ENCODE data around the gene TMOD2.
A peak's percentile ranks its signal among the peaks of the same experiment; 100 is the strongest.

TMOD2 gene

DNA sequence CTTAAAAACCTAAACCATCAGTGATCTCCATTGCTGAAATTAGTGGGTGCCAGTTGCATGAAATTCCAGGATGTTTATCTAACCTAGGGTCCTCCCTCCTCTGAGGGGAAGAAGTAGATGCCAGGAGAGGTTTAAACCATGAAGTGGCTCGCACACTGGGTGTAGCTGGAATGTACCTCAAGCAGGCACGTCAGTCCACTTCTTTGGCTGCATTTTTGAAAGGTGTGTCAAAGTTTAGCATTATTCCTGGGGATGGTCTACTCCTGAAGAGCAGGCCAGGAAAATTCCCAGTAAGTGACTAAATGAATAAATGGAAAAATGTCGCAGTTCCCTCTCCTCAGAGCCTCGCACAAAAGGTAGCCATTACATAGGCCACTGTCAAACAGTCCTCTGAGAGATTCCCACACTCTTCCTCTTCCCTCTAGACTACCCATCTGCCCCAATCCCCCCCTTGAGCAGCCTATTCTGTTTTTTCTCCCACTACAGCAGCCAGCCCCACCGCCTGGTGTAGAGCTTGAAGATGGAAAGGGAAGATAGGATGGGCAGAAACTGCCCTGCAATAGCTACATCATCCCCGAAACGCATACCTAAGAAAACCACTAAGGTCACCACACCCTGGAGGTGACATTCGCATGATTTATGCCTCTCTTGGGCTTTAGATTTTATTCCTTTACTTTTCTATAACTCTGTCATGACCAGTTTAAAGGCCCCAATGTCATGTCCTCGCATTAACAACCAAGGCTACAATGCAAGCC is 77.4 kb downstream of the TMOD2 start:
- DNase-seq = no peak

DNA sequence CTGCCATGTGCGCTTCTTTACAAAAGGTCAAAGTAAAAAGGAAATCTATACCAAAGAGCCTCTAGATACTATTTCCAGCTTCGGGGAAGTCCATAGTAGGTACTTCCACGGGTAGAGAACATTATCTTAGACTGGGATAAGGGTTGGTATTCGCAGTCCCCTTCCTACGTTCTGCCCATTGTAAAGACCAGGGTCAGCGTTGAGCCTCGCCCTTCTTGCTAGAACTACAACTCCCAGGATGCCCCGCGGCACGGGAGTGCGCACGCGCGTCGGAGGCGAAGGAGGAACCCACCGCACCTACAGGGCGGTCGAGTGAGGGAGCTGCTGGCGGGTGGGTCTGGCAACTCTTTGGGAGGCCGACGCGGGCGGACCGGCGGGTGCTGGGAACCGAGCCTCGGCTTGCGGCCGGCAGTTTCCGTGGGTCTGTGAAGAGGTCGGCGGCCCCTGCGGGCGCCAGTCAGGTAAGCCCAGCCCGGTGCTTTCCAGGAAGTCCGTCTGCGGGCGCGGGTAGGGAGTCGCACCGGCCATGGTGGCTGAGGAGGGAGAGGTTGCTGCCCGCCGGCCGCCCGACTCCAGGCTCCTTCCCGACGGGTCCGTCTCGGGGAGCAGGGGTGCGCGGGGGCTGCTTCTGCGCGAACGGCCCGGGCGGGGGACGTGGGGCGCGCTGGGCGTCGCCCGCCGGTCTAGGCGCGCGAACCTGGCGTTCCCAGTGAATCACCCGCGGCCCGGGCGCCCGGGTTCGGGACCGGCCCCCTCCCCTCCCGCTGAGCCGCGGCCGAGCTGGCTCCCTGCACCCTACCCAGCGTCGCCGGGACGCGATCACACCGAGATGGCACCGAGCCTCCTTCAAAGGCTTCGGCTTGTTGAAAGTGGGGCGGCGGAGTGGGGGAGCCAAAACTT is 78.2 kb downstream of the TMOD2 start, which contains the start of gene TMOD3:
Gene TMOD3 (plus strand): TSS at position 278 of the 900 bp plus-strand sequence. CDS start 33,232 bp downstream, outside the sequence.
- peak; percentile 90 for DNase-seq

DNA sequence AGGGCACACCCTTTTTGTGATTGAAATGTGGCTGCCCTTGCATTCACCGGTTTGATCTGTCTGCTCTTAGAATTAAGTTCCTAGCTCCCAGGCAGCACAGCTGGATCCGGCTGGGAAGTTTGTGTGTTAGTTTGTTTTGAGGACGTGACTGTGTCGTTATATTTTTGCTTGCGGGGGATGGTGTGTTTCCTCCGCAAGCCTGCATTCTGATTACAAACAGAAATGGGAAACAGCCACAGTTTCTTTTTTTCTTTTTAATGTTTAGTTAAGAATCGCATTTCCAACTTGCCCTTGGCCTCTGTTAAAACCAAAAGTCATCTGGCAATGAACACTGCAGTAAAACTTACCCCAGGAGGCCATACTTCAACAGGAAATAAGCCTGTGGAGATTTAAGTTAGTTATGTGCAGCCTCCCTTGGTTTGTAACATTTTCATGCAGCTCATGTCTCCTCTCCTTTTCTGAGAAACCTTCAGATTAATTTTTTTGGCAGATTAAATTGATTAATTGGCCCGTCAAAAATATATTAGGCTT is 78.9 kb downstream of the TMOD2 start:
- no peak for DNase-seq

DNA sequence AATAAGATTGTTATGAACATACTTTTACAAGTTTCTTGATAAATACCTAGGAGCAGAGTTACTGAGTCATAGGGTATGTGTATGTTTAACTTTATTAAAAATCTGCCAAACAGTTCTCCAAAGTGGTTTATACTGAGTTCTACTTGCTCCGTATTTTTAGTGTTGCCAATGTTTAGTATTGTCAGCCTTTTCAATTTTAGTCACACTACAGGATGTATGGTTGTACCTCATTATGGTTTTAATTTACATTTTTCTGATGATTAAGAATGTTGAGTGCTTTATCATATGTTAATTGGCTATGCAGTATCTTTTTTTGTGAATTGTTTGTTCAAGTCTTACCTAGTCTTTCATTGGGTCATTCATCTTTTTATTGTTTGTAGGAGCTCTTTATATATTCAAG is 82.4 kb downstream of the TMOD2 start:
- no peak for DNase-seq

DNA sequence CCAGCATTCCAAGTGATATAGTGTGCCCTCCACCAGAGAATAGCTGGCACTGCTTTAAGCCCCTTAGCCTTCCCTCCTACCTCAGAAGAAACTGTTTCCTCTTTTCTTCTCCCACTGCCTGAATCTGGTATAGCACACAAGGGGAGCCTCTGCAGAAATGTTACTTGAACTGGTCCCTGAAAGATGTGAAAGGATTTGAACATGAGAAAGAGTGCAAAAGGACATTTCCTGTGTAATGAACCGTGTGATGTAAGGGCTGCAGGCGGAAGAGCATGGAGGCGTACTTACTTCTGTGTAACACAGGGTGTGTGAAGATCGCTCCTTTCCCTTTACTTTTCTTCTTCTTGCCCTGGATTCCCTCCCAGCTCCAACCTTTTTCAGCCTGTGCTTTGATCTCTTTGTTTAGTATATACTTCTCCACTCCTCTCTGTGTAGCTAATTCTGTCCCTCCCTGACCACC is 86.4 kb downstream of the TMOD2 start:
- DNase-seq = peak; percentile 16

DNA sequence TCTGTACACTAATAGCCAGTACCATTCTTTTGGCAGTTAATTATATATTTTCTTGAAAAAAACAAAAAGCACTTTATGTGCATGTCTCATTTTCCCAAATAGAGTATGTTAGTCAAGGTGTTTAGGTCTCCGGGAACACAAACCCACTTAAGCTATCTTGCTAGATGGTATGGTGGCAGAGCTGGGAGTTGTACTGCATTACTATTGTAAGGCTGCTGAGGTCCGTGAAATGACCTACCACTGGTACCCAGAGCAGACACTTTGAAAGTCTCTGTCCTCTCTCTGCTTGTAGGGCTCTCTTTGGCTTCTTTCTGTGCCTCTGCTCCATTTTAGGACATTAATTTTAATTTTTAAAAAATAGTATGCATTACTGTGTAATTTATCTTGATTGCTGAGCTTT is 86.9 kb downstream of the TMOD2 start:
- DNase-seq = no peak

DNA sequence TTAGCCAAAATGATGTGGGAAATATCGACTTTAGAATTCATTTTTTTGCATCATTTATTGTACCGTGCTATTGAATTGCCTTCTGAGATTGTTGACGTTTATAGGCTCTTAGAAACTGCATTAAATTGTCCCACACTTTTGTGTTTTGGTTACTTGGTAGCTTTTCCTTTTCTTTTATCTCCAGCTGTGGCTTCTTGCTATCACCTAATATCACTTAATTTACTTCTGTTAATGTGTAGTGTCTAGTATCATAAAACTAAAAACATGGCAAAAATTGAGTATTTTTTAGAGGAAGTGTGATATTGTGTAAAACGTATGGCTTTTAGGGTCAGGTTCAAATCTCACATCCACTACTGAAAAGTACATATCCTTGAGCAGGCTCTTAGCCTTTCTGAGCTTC is 89.3 kb downstream of the TMOD2 start:
- DNase-seq = no peak

DNA sequence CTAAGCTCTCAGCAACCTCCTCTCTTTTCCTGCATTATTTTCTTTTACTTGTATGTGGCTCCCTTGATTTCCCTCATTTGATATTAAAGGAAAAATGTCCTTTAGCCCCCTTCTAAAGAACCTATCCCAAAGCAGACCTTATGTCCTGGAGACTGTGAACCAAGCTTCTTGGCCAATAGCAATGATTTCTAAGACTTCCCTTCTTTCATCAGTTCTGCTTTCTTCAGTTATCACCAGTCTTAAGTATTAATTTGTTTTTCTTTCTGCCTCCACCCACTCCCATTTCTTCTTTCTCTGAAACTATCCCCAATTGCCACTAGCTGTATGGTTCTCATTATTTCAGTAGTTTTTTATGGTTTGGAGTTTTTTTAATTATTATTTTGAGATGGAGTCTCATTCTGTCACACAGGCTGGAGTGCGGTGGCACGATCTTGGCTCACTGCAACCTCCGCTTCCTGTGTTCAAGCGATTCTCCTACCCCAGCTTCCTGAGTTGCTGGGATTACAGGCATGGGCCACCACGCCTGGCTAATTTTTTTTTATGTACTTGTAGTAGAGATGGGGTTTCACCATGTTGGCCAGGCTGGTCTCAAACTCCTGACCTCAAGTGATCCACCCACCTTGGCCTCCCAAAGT is 90.1 kb downstream of the TMOD2 start:
- no peak for DNase-seq

DNA sequence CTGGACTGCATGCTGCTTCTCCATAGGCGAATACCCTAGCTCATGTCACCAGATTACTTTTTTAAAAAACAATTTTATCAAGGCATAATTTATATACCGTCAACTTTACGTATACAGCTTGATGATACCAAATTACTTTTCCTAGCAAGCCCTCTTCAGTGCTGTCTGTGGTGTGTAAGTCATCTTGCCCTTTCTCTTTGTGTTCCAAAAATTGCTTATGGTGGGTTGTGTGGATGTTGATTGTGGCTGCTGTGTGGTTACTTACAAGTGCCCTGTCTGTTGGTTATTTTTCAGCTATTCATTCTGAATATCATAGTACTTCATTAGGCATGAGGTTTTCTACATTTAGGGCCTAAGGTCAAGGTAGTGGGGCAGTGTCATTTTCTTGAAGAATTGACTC is 90.9 kb downstream of the TMOD2 start:
- DNase-seq = no peak

DNA sequence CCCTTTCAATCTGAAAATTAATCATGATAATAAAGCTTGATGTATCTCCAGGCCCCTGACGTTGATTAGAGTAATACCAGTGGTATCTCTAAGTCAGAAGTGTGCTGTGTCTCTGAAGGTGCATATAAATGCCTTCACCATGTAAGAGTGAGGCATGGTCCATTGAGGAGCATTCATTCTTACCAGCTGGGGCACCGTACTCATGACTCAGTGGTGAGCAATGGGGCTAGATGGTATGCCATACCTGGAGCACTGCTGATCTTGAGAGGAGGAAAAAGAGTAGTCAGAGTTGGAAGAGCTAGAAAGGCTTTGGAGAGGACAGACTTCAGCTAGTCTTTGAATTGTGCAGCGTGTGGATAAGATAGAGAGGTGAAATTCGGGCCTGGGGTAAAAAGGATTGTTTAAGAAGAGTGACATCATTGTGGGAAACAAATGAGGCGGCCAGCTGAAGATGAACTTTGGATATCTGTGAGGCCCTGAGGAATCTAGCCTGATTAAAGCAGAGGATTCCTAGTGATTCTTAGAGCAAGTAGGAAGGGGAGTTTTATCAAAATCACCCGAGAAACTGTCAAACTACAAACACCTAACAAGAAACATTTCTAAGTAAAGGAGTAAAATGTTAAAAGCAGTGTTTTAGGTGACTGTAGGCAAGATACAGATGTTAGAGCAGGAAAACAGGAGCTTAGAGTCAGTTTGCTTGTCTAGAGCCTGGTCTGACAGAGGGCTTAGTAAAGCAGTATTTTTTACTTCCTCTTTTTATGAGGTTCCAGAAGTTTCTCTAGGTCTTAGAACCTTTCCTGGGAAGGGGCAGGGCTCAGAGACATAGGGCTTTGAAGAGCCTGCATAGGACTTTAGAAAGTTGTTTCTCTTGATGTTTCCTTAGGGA is 91.7 kb downstream of the TMOD2 start:
- no peak for DNase-seq

DNA sequence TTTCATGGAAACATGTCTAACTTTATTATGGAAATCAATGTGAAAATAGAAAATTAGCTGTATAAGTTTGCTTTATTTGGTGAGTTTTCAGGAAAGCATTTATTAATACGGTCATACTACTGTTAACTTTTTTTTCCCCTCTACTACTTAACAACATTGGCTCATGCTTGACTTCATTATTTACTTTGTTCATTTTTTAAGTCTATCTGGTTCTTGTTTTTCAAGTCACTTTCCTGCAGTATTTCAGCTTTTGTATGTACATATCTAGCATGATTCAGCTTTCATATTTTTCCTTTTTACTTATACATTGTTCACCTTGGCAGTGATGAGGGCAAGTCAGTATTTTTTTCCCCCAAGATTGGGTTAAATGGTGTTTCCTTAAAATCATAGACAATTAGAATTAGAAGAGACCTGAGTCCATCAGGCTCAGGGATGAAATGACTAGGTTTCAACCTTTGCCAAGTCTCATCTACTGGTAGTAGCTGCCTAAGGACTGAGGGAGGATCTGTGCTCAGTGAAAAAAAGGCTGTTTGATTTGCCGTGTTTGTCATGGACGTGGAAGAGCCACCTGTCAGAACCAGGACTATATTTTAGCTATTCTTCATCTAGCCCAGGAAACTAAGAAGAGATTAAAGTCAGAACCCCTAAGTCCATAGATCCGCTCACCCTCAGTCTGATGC is 93.5 kb downstream of the TMOD2 start:
- no peak for DNase-seq

DNA sequence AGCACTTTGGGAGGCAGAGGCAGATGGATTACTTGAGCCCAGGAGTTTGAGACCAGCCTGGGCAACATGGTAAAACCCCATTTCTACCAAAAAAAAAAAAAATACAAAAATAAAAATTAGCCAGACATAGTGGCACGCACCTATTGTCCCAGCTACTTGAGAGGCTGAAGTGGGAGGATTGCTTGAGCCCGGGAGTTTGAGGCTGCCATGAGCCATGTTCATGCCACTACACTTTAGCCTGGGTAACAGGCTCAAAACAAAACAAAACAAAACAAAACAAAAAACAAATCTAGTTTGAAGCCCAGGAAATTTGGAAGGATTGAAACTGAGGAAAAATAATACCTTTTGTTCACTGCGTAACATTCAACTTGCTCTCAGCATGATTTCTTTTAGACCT is 94.7 kb downstream of the TMOD2 start:
- no peak for DNase-seq

DNA sequence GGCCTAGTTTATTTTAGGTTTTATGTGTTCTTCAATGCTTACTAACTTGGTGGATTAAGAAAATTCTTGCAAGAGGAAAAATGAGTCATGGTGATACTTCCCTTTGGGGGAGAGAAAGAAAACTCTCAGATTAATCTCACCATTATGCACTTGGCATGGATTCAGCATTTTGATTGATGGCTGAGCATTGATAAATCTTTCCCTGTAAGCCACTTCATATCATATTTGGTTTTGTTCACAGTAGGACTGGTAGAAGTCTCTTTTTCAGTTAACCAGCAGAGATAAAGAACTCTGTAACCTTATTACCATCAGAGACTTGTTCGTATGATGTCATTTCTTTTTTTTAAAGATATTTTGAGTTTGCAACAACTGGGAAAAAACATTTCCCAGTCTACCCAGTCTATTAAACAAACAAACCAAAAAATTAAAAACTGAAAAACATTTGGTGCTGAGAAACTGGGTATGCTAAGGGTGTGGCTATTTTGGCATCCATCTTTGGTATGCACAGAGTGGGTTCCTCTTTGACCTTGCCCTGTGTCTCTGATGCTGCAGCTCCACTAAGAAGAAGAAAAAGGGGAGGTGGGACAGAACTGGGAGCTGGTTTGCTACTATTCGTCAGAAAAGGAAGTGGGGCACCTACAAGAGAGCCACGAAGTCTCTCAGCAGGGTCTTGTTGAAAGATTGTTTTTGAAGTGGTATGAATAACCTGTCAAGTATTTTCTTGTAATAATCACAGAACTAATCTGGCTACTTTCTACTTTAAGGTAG is 95.2 kb downstream of the TMOD2 start:
- DNase-seq = no peak

DNA sequence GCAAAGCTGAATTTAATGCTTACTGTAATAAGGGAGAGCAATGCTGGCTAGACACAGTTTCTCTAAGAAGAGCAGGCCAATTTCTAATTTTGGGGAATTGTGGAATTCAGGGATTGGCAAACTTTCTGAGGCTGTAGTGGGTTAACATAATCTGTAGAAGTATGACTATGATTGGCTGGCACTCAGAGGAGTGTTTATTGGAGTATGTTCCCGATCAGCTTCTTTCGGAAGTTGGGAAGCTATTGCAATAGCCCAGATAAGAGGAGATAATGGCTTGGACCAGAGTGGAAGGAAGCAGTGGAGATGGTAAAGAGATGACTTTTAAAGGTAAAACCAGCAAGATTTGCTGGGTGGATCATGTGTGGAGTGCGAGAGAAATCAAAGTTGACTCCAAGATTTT is 97.4 kb downstream of the TMOD2 start:
- no peak for DNase-seq

DNA sequence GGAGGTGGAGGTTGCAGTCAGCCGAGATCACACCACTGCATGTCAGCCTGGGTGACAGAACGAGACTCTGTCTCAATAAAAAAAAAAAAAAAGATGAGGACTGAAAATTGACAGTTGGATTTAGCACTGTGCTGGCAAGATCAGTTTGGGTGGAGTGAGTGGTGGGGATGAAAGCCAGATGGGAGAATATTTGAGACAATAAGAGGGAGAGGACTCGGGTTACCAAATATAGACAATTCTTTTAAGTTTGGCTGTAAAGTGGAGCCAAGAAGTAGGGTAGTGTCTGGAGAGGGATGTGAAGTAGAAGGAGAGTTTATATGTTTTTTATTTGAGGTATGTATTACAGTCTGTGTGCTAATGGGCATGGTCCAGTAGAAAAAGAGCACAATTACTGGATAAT is 98.5 kb downstream of the TMOD2 start:
- no peak for DNase-seq

DNA sequence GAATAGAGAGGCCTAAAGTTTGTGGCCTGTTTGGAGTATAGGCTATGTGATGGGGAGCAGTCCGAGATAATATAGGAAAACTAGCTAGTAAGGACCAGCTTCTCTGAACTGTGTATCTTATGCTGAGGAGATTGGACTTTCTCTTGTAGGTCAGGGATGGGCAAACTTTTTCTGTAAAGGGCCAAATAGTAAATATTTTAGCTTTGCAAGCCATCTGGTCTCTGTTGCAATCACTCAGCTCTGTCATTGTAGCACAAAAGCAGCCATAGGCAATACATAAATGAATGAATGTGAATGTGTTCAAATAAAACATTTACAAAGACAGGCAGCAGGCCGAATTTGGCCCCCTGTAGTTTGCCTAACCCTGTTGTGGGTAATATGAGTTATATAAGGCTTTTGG is 102.6 kb downstream of the TMOD2 start:
- DNase-seq = no peak

DNA sequence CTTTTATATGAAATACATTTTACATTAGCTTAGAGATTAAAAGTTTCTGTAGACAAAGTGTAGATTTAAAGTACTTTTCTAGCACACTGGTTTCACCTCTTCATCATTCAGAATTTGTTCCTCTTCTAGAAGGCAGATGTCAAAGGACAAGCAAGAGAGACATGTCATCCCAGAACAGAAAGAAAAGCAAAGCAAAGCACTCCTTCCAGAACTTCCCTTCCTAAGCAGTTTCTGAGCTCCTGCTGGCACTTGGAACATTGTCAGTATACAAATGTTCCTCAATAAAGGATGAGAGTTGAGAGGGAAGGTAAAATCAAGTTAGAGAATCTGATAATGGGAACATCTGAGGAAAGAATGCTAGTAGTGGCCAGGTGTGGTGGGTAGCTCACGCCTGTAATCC is 104.2 kb downstream of the TMOD2 start:
- no peak for DNase-seq

DNA sequence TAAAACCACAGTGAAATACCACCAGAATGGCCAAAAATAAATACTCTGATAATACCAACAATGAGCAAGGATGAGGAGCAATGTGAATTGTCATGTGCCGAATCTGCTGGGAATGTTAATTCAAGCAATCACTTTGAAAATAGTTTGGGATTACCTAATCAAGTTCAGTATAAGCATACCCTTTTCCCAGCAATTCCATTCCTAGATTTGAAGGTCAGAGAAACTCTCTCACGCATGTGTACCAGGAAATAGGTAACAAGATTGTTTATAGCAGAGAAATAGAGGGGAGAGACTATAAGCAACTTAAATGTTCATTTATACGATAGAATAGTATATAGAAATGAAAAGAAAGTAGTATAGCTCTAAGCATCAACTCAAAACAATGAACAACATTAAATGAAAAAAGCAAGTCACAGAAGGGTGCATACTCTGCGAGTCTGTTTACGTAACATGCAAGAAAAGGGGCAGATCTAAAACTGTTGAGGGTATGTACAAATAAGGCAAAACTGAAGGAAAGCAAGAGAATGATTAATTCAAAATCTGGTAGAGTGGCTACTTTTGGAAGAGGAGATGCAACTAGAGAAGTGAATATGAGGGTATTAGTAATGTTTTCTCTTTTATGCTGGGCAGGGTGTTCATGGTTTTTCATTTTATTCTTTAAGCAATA is 105.5 kb downstream of the TMOD2 start:
- DNase-seq = no peak

DNA sequence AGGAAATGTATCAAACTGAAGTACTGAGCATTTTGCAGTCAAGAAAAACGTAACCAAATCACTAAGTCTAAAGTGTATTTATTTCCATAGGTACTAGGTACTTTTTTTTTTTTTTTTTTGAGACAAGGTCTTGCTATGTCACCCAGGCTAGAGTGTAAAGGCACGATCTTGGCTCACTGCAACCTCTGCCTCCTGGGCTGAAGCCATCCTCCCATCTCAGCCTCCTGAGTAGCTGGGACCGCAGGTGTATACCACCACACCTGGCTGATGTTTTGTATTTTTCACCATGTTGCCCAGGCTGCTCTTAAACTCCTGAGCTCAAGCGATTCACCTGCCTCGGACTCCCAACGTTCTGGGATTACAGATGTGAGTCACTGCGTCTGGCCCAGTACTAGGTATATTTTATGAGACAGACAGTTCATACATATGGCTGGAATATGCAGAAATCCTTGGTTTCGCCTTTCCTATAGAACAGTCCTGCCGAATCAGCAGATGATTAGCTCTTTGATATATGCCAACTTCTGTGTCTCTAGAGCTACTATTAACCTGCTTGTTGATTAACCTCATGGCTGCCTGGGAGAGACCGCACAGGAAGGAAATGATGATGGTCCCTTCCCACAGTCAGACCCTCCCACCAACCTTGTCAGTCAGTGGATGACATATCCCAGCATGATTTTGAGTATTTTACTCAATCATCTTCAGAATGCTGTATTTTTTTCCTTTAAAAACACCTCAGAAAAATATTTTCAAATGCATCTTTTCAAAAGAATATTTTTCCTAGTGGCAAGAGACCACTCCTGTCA is 110.4 kb downstream of the TMOD2 start:
- DNase-seq = peak; percentile 65

All from CD4-positive, alpha-beta T cell treated with Interleukin-6 for 4 hours (primary cell).